Hepatocyte (in vitro differentiated cells): ENCODE results near the gene ARL2BP. TPM values are rescaled to one million over a fixed set of nuclear protein-coding genes. Genes with fewer than 3 reads are reported as not detected.
A peak's percentile ranks its signal among the peaks of the same experiment; 100 is the strongest.

Experiments used
- DNase-seq: peaks from one replicate; pipeline ENCODE4 v3.0.0-alpha.2; 2016; ENCODE audit warnings: low spot score
- H2AFZ ChIP-seq: fragments of 200-600 bp; sonication (generic); 2 replicates; pipeline ENCODE4 v1.6.0; 2016; ENCODE audit warnings: antibody characterized with exemption, mild to moderate bottlenecking
- H3K27ac ChIP-seq: fragments of 200-600 bp; sonication (generic); 2 replicates; pipeline ENCODE4 v1.5.1; 2016; ENCODE audit warnings: mild to moderate bottlenecking
- H3K27me3 ChIP-seq: fragments of 200-600 bp; sonication (generic); 2 replicates; pipeline ENCODE4 v1.6.1; 2016
- H3K36me3 ChIP-seq: fragments of 200-600 bp; sonication (generic); replicated peaks from 2 replicates; pipeline ENCODE4 v1.5.1; 2016; ENCODE audit warnings: low read depth; ENCODE audit not compliant: insufficient read depth
- H3K4me1 ChIP-seq: fragments of 200-600 bp; sonication (generic); 2 replicates; pipeline ENCODE4 v1.5.1; 2016; ENCODE audit warnings: mild to moderate bottlenecking, moderate library complexity; ENCODE audit not compliant: insufficient read depth
- H3K4me2 ChIP-seq: fragments of 200-600 bp; sonication (generic); 2 replicates; pipeline ENCODE4 v1.6.0; 2016
- H3K4me3 ChIP-seq: fragments of 200-600 bp; sonication (generic); 2 replicates; pipeline ENCODE4 v1.5.1; 2016; ENCODE audit warnings: mild to moderate bottlenecking
- H3K79me2 ChIP-seq: fragments of 200-600 bp; sonication (generic); 2 replicates; pipeline ENCODE4 v1.6.0; 2017; ENCODE audit warnings: mild to moderate bottlenecking
- H3K9me2 ChIP-seq: fragments of 200-600 bp; sonication (generic); replicated peaks from 2 replicates; pipeline ENCODE4 v1.6.0; 2017; ENCODE audit warnings: mild to moderate bottlenecking; ENCODE audit not compliant: insufficient read depth
- H3K9me3 ChIP-seq: fragments of 200-600 bp; sonication (generic); 2 replicates; pipeline ENCODE4 v1.5.1; 2016; ENCODE audit warnings: low read depth, mild to moderate bottlenecking
- H4K20me1 ChIP-seq: fragments of 200-600 bp; sonication (generic); 2 replicates; pipeline ENCODE4 v1.6.0; 2016; ENCODE audit warnings: mild to moderate bottlenecking; ENCODE audit not compliant: insufficient read depth, poor library complexity, severe bottlenecking
- CTCF ChIP-seq: fragments of 200-600 bp; sonication (generic); IDR thresholded peaks from 2 replicates; pipeline ENCODE4 v1.5.1; 2016; ENCODE audit warnings: antibody characterized with exemption, mild to moderate bottlenecking; ENCODE audit not compliant: poor library complexity
- EZH2 ChIP-seq: fragments of 200-600 bp; sonication (generic); IDR thresholded peaks from 2 replicates; pipeline ENCODE4 v1.6.1; 2016; ENCODE audit warnings: antibody characterized with exemption, mild to moderate bottlenecking, borderline replicate concordance
- EZH2phosphoT487 ChIP-seq: fragments of 200-600 bp; sonication (generic); IDR thresholded peaks from one replicate; pipeline ENCODE4 v1.6.1; 2018; ENCODE audit warnings: antibody characterized with exemption, mild to moderate bottlenecking, low read depth, moderate library complexity; ENCODE audit not compliant: unreplicated experiment, severe bottlenecking
- WGBS: methylation state at CpG from one replicate; pipeline ENCODE4 v1.1.6; 2016; ENCODE audit warnings: low lambda C conversion rate; ENCODE audit errors: missing lambda C conversion rate; 5-methylcytosine and 5-hydroxymethylcytosine counted together
- polyA plus RNA-seq: library from polyadenylated mRNA; unstranded; fragments of >200 nt; fragmentation: Nextera tagmentation; extraction: Ambion mirVana; gene quantifications from 2 replicates; pipeline ENCODE4 v1.2.1, GENCODE V29; 2016
- total RNA-seq: library from RNA; depleted of rRNA; stranded (reverse); fragments of >200 nt; gene quantifications from 2 replicates; pipeline ENCODE4 v1.2.3, GENCODE V29; 2014

The ARL2BP gene
- total and polyA plus RNA-seq, 2 experiments from 2014 or later: 102 to 105 TPM

- TF ChIP-seq EZH2 (no peak), EZH2phosphoT487 (no peak), CTCF (no peak)
- Histone ChIP-seq H3K4me1 (peaks cover 8% of the 10 kb centered on the region), H3K36me3 (no peaks in the 10 kb centered on the region), H3K27me3 (no peaks in the 10 kb centered on the region), H3K27ac (no peak overlapping the region), H3K4me2 (no peak overlapping the region), H4K20me1 (no peaks in the 10 kb centered on the region), H3K79me2 (no peaks in the 10 kb centered on the region), H3K9me3 (no peaks in the 10 kb centered on the region), H3K9me2 (no peaks in the 10 kb centered on the region), H2AFZ (no peak overlapping the region), H3K4me3 (no peak overlapping the region)
- DNase-seq: no peak
- WGBS: 94% methylated on average over 18 of the region's 18 CpGs
These were observed 13.3 kb downstream of the ARL2BP start for GRCh38 chr16:57258226-57258909.

- no peaks in the 10 kb centered on the region for H3K79me2 ChIP-seq
- no peaks in the 10 kb centered on the region for H4K20me1 ChIP-seq
- no peak overlapping the region for H3K27ac ChIP-seq
- H3K4me2 ChIP-seq: no peak overlapping the region
- WGBS: 69% methylated on average over 1 of the region's 1 CpG
- H2AFZ ChIP-seq: no peak overlapping the region
- DNase-seq: no peak
- H3K27me3 ChIP-seq: no peaks in the 10 kb centered on the region
- H3K4me3 ChIP-seq: no peak overlapping the region
- no peaks in the 10 kb centered on the region for H3K36me3 ChIP-seq
- H3K9me2 ChIP-seq: no peaks in the 10 kb centered on the region
- H3K9me3 ChIP-seq: no peaks in the 10 kb centered on the region
- peaks cover 8% of the 10 kb centered on the region for H3K4me1 ChIP-seq
- no peak for TF ChIP-seq EZH2
- TF ChIP-seq EZH2phosphoT487: no peak
- no peak for TF ChIP-seq CTCF
These were observed 13.9 kb downstream of the ARL2BP start for GRCh38 chr16:57258910-57259475.

- Histone ChIP-seq H3K4me2 (peak overlapping the region; percentile 56), H3K4me3 (no peak overlapping the region), H2AFZ (no peak overlapping the region), H3K36me3 (no peaks in the 10 kb centered on the region), H3K9me2 (no peaks in the 10 kb centered on the region), H4K20me1 (no peaks in the 10 kb centered on the region), H3K27me3 (no peaks in the 10 kb centered on the region), H3K27ac (peak overlapping the region; percentile 85), H3K9me3 (no peaks in the 10 kb centered on the region), H3K79me2 (peaks cover 11% of the 10 kb centered on the region), H3K4me1 (peaks cover 12% of the 10 kb centered on the region)
- TF ChIP-seq EZH2phosphoT487 (no peak), EZH2 (no peak), CTCF (no peak)
- WGBS: 29% methylated on average over 16 of the region's 16 CpGs
- peak; percentile 65 for DNase-seq
These were observed 15.4 kb downstream of the ARL2BP start for GRCh38 chr16:57260294-57260929.
